Smooth muscle cell of the brain vasculature (primary cell): ENCODE data around the gene PTPRCAP.

Source experiments
- DNase-seq: peaks from one replicate; pipeline ENCODE4 v3.0.0-alpha.2; 2012; ENCODE audit warnings: low read depth, low spot score

The PTPRCAP gene

GRCh38 chr11:67465189-67465510 lies 27.7 kb upstream of the PTPRCAP start:
- DNase-seq = no peak

- DNase-seq = no peak
Measured at GRCh38 chr11:67464411-67465188, 27.1 kb upstream of the PTPRCAP start.

GRCh38 chr11:67463680-67464410 lies 26.4 kb upstream of the PTPRCAP start:
- DNase-seq = no peak

GRCh38 chr11:67463186-67463585 lies 25.7 kb upstream of the PTPRCAP start:
- DNase-seq = no peak

- DNase-seq = no peak
Measured at GRCh38 chr11:67458266-67458665, 20.8 kb upstream of the PTPRCAP start.

GRCh38 chr11:67457453-67457852 lies 20.0 kb upstream of the PTPRCAP start:
- no peak for DNase-seq

- no peak for DNase-seq
Measured at GRCh38 chr11:67456068-67456705, 18.7 kb upstream of the PTPRCAP start.

- DNase-seq = no peak
Measured at GRCh38 chr11:67455054-67455453, 17.6 kb upstream of the PTPRCAP start, which contains the start of gene CABP4. CABP4 (plus strand) TSS chr11:67455354; CDS start chr11:67455424, 70 bp downstream.

GRCh38 chr11:67453816-67454732 lies 16.6 kb upstream of the PTPRCAP start:
- no peak for DNase-seq

GRCh38 chr11:67452141-67452952 lies 14.9 kb upstream of the PTPRCAP start, which contains the start of gene GPR152:
GPR152 (minus strand) TSS chr11:67452729; CDS start chr11:67452724, 5 bp downstream.
- no peak for DNase-seq

- no peak for DNase-seq
Measured at GRCh38 chr11:67451658-67451976, 14.1 kb upstream of the PTPRCAP start.

GRCh38 chr11:67450796-67451657 lies 13.5 kb upstream of the PTPRCAP start:
- DNase-seq = no peak

GRCh38 chr11:67449116-67449844 lies 11.8 kb upstream of the PTPRCAP start:
- DNase-seq = no peak

- no peak for DNase-seq
Measured at GRCh38 chr11:67448220-67448609, 10.7 kb upstream of the PTPRCAP start.

- no peak for DNase-seq
Measured at GRCh38 chr11:67445515-67445914, 8.0 kb upstream of the PTPRCAP start.

- DNase-seq = no peak
Measured at GRCh38 chr11:67442504-67443404, 5.3 kb upstream of the PTPRCAP start.

GRCh38 chr11:67441731-67442351 lies 4.4 kb upstream of the PTPRCAP start:
- no peak for DNase-seq
